Suprapubic skin (tissue), 4 donors: ENCODE results near the gene ARHGAP44. TPM values are rescaled to one million over a fixed set of nuclear protein-coding genes. Genes with fewer than 3 reads are reported as not detected.

ENCODE experiments used
- DNase-seq, 2 donors: peaks; one replicate each; pipeline ENCODE4 v3.0.0-alpha.2; 2019; ENCODE audit warnings: low spot score in 2 of 2
- H3K27ac ChIP-seq: fragments of 200-600 bp; sonication (generic); one replicate; pipeline ENCODE4 v1.5.1; 2019
- H3K27me3 ChIP-seq: fragments of 200-600 bp; sonication (generic); one replicate; pipeline ENCODE4 v1.5.1; 2019
- H3K36me3 ChIP-seq: fragments of 200-600 bp; sonication (generic); one replicate; pipeline ENCODE4 v1.5.1; 2019
- H3K4me1 ChIP-seq: fragments of 200-600 bp; sonication (generic); one replicate; pipeline ENCODE4 v1.5.1; 2019
- H3K4me3 ChIP-seq: fragments of 200-600 bp; sonication (generic); one replicate; pipeline ENCODE4 v1.5.1; 2019; ENCODE audit warnings: mild to moderate bottlenecking
- H3K9me3 ChIP-seq: fragments of 200-600 bp; sonication (generic); one replicate; pipeline ENCODE4 v1.5.1; 2019
- EP300 ChIP-seq: sonication (generic); formaldehyde crosslinking; IDR thresholded peaks from one replicate; pipeline ENCODE4 v1.6.1; 2017; ENCODE audit warnings: antibody characterized with exemption
- POLR2A ChIP-seq, 2 donors: fragments of 450-650 bp; IDR thresholded peaks; one replicate each; pipeline ENCODE4 v1.6.1; 2017; ENCODE audit warnings: antibody characterized with exemption in 2 of 2, mild to moderate bottlenecking in 2 of 2, moderate library complexity in 2 of 2
- POLR2AphosphoS5 ChIP-seq, 3 donors: sonication (generic); formaldehyde crosslinking; IDR thresholded peaks; one replicate each; pipeline ENCODE4 v1.6.1; 2017; ENCODE audit warnings: antibody characterized with exemption in 3 of 3
- WGBS: methylation state at CpG from one replicate; pipeline ENCODE4 v1.1.5; 2018; 5-methylcytosine and 5-hydroxymethylcytosine counted together
- total RNA-seq, 4 donors: library from RNA; depleted of rRNA; stranded (reverse); fragments of >200 nt; gene quantifications; one replicate each; pipeline ENCODE4 v1.1.0, GENCODE V29; 2016
- TF ChIP-seq, protein P1 (sequence below), 2 donors: fragments of 200-600 bp in 1 of 2; fragments of 450-650 bp in 1 of 2; sonication (generic) in 1 of 2; IDR thresholded peaks; one replicate each; pipeline ENCODE4 v1.5.1; 2016 to 2019; ENCODE audit warnings: antibody characterized with exemption in 2 of 2, mild to moderate bottlenecking in 1 of 2, moderate library complexity in 1 of 2

ARHGAP44 gene, protein sequence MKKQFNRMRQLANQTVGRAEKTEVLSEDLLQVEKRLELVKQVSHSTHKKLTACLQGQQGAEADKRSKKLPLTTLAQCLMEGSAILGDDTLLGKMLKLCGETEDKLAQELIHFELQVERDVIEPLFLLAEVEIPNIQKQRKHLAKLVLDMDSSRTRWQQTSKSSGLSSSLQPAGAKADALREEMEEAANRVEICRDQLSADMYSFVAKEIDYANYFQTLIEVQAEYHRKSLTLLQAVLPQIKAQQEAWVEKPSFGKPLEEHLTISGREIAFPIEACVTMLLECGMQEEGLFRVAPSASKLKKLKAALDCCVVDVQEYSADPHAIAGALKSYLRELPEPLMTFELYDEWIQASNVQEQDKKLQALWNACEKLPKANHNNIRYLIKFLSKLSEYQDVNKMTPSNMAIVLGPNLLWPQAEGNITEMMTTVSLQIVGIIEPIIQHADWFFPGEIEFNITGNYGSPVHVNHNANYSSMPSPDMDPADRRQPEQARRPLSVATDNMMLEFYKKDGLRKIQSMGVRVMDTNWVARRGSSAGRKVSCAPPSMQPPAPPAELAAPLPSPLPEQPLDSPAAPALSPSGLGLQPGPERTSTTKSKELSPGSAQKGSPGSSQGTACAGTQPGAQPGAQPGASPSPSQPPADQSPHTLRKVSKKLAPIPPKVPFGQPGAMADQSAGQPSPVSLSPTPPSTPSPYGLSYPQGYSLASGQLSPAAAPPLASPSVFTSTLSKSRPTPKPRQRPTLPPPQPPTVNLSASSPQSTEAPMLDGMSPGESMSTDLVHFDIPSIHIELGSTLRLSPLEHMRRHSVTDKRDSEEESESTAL
- 1 to 10 TPM; 3.5 to 7.1 (median 5.3) TPM for total RNA-seq

DNA sequence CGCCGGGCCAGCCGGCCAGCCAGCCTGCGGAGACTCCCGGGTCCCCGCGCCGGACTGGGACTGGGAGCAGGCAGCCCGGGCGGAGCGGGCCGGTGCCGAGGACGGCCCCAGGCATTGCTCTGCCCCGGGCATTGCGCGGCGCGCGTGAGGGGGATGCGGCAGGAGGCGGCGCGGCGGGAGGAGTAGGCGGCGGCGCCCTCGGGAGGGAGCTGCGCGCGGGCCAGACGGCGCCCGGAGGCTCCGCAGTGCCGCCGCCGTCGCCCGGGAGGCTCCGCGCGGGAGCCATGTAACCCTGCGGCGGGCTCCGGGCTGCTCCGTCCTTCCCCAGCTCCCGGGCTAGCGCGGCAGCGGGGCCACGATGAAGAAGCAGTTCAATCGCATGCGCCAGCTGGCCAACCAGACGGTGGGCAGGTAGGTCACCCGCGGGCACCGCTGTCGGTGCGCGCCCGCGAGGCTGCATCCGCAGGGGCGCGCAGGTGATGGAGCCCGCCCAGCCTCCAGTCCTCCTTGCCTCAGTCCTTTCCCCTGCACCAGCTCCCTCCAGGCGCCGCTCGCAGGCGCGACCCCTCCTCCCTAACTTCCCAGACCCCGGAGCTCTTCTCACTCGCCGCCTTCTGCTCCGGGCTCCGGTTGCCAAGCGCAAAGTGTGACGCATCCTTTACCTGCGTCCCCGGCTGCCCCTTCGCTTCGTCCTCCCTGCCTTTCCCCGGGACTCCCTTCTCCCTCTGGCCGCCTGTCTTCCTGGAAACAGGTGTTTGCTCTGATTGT lies at the start of gene ARHGAP44:
Gene ARHGAP44 (plus strand): TSS at position 18 of the 768 bp plus-strand sequence. CDS start 341 bp downstream, at position 359.
- no peak within 1 kb of the TSS for H3K27ac ChIP-seq

DNA sequence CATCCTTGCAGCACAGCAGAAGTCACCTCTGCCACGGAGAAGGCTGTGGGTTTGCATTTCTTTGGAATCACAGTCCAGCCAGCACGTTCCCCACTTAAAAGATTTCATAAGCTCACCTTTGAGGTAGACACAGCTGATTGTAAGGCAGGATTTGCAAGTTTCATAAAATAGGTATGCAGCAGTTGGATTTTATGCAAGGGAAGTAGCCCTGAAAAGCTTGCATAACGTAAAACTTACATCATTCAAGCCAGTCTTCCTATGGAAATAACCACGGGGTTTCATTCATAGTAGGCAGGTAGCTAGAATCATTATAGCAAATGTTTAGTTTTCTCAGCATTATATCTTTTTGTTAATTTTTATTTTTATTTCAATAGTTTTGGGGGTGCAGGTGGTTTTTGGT lies 49.8 kb upstream of the ARHGAP44 start:
- Histone ChIP-seq H3K9me3 (no peaks in the 10 kb centered on the region), H3K4me3 (no peak overlapping the region), H3K27ac (no peak overlapping the region), H3K27me3 (peaks cover 7% of the 10 kb centered on the region), H3K36me3 (no peaks in the 10 kb centered on the region), H3K4me1 (peaks cover 6% of the 10 kb centered on the region)
- TF ChIP-seq POLR2A (IDR thresholded peaks at IDR 0.05): no peak
- TF ChIP-seq, protein P1, sequence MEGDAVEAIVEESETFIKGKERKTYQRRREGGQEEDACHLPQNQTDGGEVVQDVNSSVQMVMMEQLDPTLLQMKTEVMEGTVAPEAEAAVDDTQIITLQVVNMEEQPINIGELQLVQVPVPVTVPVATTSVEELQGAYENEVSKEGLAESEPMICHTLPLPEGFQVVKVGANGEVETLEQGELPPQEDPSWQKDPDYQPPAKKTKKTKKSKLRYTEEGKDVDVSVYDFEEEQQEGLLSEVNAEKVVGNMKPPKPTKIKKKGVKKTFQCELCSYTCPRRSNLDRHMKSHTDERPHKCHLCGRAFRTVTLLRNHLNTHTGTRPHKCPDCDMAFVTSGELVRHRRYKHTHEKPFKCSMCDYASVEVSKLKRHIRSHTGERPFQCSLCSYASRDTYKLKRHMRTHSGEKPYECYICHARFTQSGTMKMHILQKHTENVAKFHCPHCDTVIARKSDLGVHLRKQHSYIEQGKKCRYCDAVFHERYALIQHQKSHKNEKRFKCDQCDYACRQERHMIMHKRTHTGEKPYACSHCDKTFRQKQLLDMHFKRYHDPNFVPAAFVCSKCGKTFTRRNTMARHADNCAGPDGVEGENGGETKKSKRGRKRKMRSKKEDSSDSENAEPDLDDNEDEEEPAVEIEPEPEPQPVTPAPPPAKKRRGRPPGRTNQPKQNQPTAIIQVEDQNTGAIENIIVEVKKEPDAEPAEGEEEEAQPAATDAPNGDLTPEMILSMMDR (IDR thresholded peaks at IDR 0.05): no peak
- no peak for TF ChIP-seq POLR2AphosphoS5 (IDR thresholded peaks at IDR 0.05)
- no peak for TF ChIP-seq EP300
- no peak for DNase-seq
- WGBS: 69% methylated on average over 4 of the region's 4 CpGs

More for the DNA sequence above, at the start of gene ARHGAP44:
- no peak for TF ChIP-seq POLR2A (IDR thresholded peaks at IDR 0.05)
- TF ChIP-seq, protein P1 (IDR thresholded peaks at IDR 0.05): no peak
- no peak for TF ChIP-seq EP300
- no peak for TF ChIP-seq POLR2AphosphoS5 (IDR thresholded peaks at IDR 0.05)
- WGBS: 2% methylated on average over 41 of the region's 86 CpGs
- peaks cover 22% of the 10 kb centered on the region for H3K27me3 ChIP-seq
- H3K4me3 ChIP-seq: peak within 1 kb of the TSS; percentile 73
- H3K4me1 ChIP-seq: peaks cover 13% of the 10 kb centered on the region
- DNase-seq: peak in 1 of 2 donors; percentile 59
- no peaks in the 10 kb centered on the region for H3K36me3 ChIP-seq
- no peaks in the 10 kb centered on the region for H3K9me3 ChIP-seq

DNA sequence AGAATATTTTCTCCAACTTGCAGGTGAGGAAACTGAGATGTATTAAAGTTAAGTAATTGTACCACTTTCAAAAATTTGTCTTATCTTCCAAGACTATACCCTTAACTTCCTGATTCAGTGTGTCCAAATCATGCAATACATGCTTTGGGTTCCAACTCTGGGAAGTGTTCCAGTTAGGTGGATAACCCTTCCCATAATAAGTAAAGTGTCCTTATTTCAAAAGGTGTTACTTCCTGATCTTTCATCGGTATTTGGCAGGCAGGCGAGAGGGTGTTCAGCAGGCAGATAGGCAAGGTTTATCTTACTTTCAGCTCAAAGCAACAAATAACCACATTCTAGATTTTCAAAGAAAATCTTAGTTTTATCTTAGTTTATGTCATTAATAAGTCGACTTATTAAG lies 46.3 kb upstream of the ARHGAP44 start:
- Histone ChIP-seq H3K27me3 (peaks cover 7% of the 10 kb centered on the region), H3K9me3 (no peaks in the 10 kb centered on the region), H3K27ac (no peak overlapping the region), H3K4me1 (peaks cover 3% of the 10 kb centered on the region), H3K36me3 (no peaks in the 10 kb centered on the region), H3K4me3 (no peak overlapping the region)
- DNase-seq: no peak
- WGBS: 53% methylated on average over 3 of the region's 3 CpGs
- no peak for TF ChIP-seq POLR2A (IDR thresholded peaks at IDR 0.05)
- TF ChIP-seq, protein P1 (IDR thresholded peaks at IDR 0.05): no peak
- TF ChIP-seq POLR2AphosphoS5 (IDR thresholded peaks at IDR 0.05): no peak
- TF ChIP-seq EP300: no peak

DNA sequence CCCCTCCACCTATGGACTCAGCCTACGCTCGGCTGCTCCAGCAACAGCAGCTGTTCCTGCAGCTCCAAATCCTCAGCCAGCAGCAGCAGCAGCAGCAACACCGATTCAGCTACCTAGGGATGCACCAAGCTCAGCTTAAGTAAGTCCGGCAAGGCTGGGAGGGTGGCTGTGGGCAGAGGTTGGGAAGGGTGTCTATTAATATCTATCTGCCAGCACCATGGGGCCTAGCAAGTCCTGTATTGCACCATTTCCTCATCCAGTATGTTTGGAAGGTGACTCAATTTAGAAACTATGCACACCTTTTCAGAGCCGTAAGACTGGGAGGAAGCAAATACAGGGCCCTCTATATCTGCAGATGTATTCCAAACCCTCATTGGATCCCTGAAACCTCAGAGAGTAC lies 45.0 kb upstream of the ARHGAP44 start:
- no peak overlapping the region for H3K27ac ChIP-seq
- no peak overlapping the region for H3K4me3 ChIP-seq
- TF ChIP-seq POLR2A (IDR thresholded peaks at IDR 0.05) (no peak), EP300 (no peak), POLR2AphosphoS5 (IDR thresholded peaks at IDR 0.05) (no peak)
- TF ChIP-seq, protein P1 (IDR thresholded peaks at IDR 0.05): no peak
- DNase-seq: no peak
- H3K27me3 ChIP-seq: peaks cover 5% of the 10 kb centered on the region
- no peaks in the 10 kb centered on the region for H3K36me3 ChIP-seq
- peaks cover 3% of the 10 kb centered on the region for H3K4me1 ChIP-seq
- WGBS: 83% methylated on average over 3 of the region's 5 CpGs
- H3K9me3 ChIP-seq: no peaks in the 10 kb centered on the region
